GM21381 (cell line): Measurements from ENCODE around the gene SLC8A1.

Experiments used
- ATAC-seq: cut with Tn5 transposase; IDR thresholded peaks from one replicate; pipeline ENCODE4 v1.9.1; 2021; ENCODE audit warnings: mild to moderate bottlenecking, moderate library complexity; ENCODE audit not compliant: unreplicated experiment

SLC8A1 gene

GRCh38 chr2:40458271-40458794 lies 6.4 kb upstream of the SLC8A1 start:
- no peak for ATAC-seq

GRCh38 chr2:40457837-40458236 lies 5.9 kb upstream of the SLC8A1 start:
- ATAC-seq: no peak

- ATAC-seq: no peak
Observed at GRCh38 chr2:40457366-40457765, 5.5 kb upstream of the SLC8A1 start.

- ATAC-seq: no peak
Observed at GRCh38 chr2:40456926-40457325, 5.0 kb upstream of the SLC8A1 start.

DNA sequence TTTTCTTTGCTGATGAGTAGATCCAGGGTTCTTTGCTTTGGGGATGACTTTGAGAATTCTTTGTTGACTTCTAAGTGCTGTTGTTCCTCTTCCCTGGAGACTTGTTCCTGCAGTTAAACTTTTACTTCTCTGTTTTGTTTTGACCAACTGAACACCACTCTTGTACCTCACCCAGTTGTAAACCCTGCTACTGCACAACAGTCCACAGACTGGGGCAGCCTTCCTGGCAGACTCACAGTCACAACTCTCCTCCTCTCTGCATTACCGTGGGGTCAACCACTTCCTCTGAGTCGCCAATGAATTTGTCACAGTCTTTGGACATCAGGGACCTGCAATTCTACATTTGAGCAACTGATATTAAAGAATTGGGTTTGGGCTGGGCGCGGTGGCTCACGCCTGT lies 3.8 kb upstream of the SLC8A1 start:
- ATAC-seq: no peak

DNA sequence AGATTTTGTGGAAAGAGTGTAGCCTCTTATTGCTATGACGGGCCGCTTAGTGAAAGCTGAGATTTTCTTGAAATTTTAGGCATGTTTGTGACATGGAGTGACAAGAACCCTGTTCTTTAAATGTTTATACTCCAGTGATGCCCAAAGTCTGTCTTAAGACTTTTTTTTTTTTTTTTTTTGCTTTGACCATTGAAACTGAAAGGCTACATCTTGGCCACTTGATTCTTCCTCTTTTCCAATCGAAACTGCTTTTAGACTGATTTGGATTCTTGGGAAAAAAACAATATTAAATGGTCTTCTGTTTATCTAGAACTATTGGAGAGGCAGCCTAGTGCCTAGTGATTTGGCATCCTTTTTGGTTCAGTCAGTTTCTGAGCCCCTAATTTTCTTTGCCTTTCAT lies 2.4 kb upstream of the SLC8A1 start:
- no peak for ATAC-seq

DNA sequence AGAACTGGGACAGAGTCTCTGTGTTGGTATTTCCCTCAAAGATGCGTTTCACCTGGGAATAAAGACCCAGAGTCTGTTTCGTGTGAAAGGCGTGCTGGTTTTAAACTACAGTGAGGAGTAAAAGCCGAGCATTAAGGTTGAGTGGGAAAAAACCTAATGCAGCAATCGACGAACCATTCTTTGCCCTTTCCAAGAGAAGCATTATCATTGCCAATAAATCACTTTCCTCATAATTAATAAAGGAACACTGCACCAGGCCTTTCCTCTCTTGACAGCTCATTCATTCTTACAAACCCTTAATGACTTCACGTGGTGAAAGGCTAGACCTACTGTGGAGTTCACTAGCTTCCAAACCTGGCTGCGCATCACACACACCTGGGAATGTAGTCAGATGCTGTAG lies 896 bp upstream of the SLC8A1 start:
- ATAC-seq: no peak

DNA sequence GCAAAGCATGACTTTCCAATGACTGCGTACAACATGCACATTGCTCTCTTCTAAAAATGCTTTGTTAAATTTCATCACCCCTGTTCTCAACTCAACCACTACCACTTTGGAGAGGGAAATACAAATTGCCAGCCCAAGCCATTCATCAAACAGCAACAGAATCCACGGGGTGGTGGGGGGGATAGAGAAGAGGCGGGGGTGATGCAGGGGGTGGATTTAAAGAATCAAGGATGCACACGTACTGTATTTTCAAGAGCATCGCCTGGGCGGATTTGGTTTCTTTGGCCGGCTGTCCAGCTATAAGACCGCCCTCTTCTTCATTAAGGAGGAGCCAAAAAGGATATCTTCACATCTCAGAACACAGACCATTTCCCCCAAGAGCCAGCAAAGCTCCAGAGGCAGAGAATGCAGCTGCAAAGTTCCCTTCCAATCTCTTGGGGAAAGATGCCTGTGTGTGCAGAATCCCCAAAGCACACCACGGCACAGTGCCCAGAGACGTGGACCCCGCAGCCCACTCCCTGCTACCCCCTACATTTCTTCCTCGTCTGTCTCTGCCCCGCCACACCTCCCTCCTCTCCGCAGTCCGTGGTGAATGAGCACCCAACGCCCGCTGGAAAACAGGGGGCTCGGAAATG lies 977 bp downstream of the SLC8A1 start:
- no peak for ATAC-seq

GRCh38 chr2:40450066-40450795 lies 1.7 kb downstream of the SLC8A1 start:
- ATAC-seq: no peak

GRCh38 chr2:40448476-40449079 lies 3.3 kb downstream of the SLC8A1 start:
- no peak for ATAC-seq

- no peak for ATAC-seq
Observed at GRCh38 chr2:40445467-40445866, 6.4 kb downstream of the SLC8A1 start.

DNA sequence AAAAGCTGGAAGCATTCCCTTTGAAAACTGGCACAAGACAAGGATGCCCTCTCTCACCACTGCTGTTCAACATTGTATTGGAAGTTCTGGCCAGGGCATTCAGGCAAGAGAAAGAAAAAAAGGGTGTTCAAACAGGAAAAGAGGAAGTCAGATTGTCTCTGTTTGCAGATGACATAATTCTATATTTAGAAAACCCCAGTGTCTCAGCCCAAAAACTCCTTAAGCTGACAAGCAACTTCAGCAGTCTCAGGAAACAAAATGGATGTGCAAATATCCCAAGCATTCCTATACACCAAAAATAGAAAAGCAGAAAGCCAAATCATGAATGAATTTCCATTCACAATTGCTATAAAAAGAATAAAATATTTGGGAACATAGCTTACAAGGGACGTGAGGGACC lies 11.1 kb downstream of the SLC8A1 start:
- ATAC-seq: no peak

GRCh38 chr2:40439473-40439872 lies 12.4 kb downstream of the SLC8A1 start:
- ATAC-seq: no peak

DNA sequence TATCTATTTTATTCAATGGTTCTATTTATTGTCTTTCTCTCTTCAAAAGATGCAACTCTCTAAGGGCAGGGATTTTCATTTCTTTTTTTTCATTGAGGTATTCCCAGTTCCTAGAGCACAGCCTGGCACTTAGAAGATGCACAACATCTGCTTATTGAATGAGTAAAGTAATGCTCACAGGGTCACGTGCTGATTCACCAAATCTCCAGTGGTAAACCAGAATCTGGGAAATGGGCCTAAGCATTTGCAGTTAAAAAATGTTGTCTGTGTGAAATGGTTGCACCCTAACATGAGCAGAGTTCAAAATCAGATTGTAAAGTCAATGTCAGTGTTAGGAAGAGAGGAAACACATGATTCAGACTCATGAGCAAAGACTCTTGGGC lies 15.8 kb downstream of the SLC8A1 start:
- no peak for ATAC-seq

DNA sequence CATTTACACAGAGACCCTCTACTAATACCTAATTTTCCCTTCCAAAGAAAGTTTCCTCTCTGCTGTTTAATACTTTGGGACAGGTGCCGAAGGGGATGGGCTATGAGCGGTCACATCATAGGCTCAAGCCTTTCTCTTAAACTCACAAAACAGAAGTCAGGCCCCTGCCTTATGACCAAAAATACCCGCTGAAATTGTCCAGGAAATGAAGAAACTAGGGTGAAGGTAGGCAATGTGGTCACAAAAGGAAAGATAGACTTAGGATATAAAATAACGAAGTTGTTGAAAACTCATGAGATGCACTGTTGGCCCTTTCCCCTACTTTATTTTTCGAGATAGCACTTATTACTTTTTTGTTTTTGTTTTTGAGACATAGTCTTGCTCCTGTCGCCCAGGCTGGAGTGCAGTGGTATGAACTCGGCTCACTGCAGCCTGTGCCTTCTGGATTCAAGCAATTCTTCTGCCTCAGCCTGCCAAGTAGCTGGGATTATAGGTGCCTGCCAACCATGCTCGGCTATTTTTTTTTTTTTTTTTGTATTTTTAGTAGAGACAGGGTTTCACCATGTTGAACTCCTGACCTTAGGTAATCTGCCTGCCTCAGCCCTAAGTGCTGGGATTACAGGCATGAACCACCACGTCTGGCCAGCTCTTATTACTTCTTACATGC lies 16.3 kb downstream of the SLC8A1 start:
- no peak for ATAC-seq

GRCh38 chr2:40434731-40435271 lies 17.1 kb downstream of the SLC8A1 start:
- no peak for ATAC-seq

GRCh38 chr2:40433736-40434135 lies 18.2 kb downstream of the SLC8A1 start:
- no peak for ATAC-seq

GRCh38 chr2:40432921-40433483 lies 18.9 kb downstream of the SLC8A1 start:
- no peak for ATAC-seq

DNA sequence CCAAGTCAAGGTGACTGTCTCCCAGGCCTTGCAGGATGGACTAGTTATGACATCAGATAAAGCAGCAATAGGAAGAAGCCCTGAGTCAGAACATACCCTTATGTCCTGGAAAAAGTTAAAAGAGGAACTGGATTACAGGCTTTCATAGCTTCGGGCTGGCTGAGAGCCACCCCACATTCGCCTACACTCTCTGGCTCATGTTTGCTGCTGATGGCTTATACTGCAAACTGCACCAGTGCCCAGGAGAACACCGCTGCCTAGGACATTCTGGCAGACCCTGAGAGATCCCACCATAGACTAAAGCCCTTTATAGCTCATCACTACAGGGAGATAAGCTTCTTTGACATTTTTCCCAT lies 20.3 kb downstream of the SLC8A1 start:
- ATAC-seq: no peak

DNA sequence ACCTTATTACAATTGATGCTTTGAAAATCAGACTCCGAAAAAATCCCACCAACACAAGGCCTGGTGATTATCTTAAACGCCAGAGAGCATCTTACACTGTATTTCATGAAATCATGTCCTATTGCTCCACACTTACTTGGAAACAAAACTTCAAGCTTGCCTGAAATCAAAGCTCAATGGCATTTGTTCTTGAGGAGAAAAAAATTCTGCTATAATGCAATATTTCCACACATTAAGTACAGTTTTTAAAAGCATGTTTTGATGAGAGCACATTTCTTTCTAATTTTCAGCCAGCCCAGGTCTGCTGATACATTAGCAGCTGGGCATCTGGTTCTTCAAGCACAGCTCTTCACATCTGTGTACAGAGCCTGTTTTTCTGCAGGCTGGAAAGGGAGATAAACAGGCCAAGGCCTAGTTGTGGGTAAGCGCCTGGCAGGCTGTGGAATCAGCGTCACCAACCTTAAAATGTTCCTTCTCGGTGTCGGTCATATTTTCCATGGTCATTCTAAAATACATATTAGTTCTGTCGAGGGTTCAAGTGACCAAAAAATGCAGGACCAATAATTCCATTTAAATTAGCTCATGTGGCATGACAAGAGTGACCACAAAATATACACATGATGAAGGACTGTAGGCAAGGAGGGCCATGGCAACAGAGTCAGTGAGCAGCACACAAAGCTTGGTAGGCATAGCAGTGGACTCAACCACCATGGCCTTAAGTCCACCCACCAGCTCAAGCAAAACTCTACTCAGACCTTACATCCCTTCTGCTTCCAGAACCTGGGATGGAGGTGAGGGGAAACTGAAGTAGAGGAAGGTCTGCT lies 20.9 kb downstream of the SLC8A1 start:
- ATAC-seq: no peak
